Measurements from ENCODE around the gene WDR77.

- TF ChIP-seq, protein P1, sequence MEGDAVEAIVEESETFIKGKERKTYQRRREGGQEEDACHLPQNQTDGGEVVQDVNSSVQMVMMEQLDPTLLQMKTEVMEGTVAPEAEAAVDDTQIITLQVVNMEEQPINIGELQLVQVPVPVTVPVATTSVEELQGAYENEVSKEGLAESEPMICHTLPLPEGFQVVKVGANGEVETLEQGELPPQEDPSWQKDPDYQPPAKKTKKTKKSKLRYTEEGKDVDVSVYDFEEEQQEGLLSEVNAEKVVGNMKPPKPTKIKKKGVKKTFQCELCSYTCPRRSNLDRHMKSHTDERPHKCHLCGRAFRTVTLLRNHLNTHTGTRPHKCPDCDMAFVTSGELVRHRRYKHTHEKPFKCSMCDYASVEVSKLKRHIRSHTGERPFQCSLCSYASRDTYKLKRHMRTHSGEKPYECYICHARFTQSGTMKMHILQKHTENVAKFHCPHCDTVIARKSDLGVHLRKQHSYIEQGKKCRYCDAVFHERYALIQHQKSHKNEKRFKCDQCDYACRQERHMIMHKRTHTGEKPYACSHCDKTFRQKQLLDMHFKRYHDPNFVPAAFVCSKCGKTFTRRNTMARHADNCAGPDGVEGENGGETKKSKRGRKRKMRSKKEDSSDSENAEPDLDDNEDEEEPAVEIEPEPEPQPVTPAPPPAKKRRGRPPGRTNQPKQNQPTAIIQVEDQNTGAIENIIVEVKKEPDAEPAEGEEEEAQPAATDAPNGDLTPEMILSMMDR (IDR thresholded peaks at IDR 0.05): no peak
- no peak for TF ChIP-seq POLR2A (IDR thresholded peaks at IDR 0.05)
These were observed 19.0 kb upstream of the WDR77 start for GRCh38 chr1:111467865-111468716.
